Breast epithelium (tissue), 4 donors: ENCODE measurements around the gene MRPS6. TPM values are rescaled to one million over a fixed set of nuclear protein-coding genes. Genes with fewer than 3 reads are reported as not detected.

ENCODE experiments used
- DNase-seq, 2 donors: peaks; one replicate each; pipeline ENCODE4 v3.0.0-alpha.2; 2019; ENCODE audit warnings: low spot score in 2 of 2
- H3K27ac ChIP-seq, 2 donors: fragments of 200-600 bp; sonication (generic) in 1 of 2; one replicate each; pipeline ENCODE4 v1.5.1; 2016 to 2019; ENCODE audit warnings: mild to moderate bottlenecking in 1 of 2
- H3K27me3 ChIP-seq, 2 donors: fragments of 200-600 bp; sonication (generic) in 1 of 2; one replicate each; pipeline versions ENCODE4 v1.5.1 to v1.6.0; 2017 to 2019; ENCODE audit warnings: control low read depth in 1 of 2, mild to moderate bottlenecking in 1 of 2
- H3K36me3 ChIP-seq: fragments of 200-600 bp; one replicate; pipeline ENCODE4 v1.5.1; 2019
- H3K4me1 ChIP-seq, 2 donors: fragments of 200-600 bp; sonication (generic); one replicate each; pipeline ENCODE4 v1.5.1; 2016 to 2019; ENCODE audit warnings: control low read depth in 1 of 2
- H3K4me3 ChIP-seq, 3 donors: fragments of 200-600 bp; sonication (generic); 1 replicate in 2 of 3; 2 replicates in 1 of 3; pipeline ENCODE4 v1.5.1; 2016 to 2019; ENCODE audit warnings: mild to moderate bottlenecking in 3 of 3, moderate library complexity in 2 of 3
- H3K9me3 ChIP-seq, 2 donors: fragments of 200-600 bp; sonication (generic) in 1 of 2; one replicate each; pipeline ENCODE4 v1.5.1; 2016 to 2019; ENCODE audit warnings: control low read depth in 1 of 2
- CTCF ChIP-seq, 3 donors: fragments of 450-650 bp; IDR thresholded peaks; one replicate each; pipeline ENCODE4 v1.5.1; 2016 to 2017; ENCODE audit warnings: antibody characterized with exemption in 3 of 3, mild to moderate bottlenecking in 3 of 3, moderate library complexity in 3 of 3
- POLR2A ChIP-seq: fragments of 450-650 bp; IDR thresholded peaks from one replicate; pipeline ENCODE4 v1.6.1; 2016; ENCODE audit warnings: antibody characterized with exemption, mild to moderate bottlenecking, moderate library complexity
- POLR2AphosphoS5 ChIP-seq, 3 donors: sonication (generic); formaldehyde crosslinking; IDR thresholded peaks; one replicate each; pipeline ENCODE4 v1.6.1; 2017; ENCODE audit warnings: antibody characterized with exemption in 3 of 3
- intact Hi-C: fragments of 100-400 bp; cut with DNase I; formaldehyde crosslinking; loops from one replicate; pipeline ENCODE4 v1.15.1; 2023; ENCODE audit warnings: low total_unique reads
- total RNA-seq, 3 donors: library from RNA; depleted of rRNA; stranded (reverse); fragments of >200 nt; gene quantifications; one replicate each; pipeline ENCODE4 v1.1.0, GENCODE V29; 2016

The MRPS6 gene
- total RNA-seq, 3 donors from 2014 or later, result 22.3 to 40.6 (median 26.5) TPM

DNA sequence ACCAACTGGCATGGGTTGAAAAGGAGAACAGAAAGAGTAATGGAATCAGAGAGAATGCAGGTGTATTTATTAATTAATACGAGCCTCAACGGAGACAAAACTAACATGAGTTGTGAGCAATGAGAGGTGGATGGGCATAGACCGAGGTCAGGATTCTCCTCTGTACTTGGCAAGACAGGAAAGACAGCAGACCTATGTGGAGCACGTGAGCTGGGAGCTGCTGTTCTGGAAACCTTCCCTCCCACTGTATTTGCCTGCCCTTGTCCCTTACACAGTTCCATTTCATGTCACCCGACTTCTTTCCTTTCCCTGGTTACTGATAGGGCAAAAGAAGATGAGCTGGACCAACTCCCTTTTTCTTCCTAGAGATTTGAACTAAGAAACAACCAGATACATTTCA is 110.9 kb downstream of the MRPS6 start:
- no peak for DNase-seq
- Histone ChIP-seq H3K27me3 (no peaks in the 10 kb centered on the region), H3K27ac (no peak overlapping the region), H3K4me3 (no peak overlapping the region), H3K9me3 (no peaks in the 10 kb centered on the region), H3K4me1 (no peaks in the 10 kb centered on the region), H3K36me3 (no peaks in the 10 kb centered on the region)
- intact Hi-C loops, result no loop called here
- TF ChIP-seq POLR2AphosphoS5 (IDR thresholded peaks at IDR 0.05) (no peak), CTCF (IDR thresholded peaks at IDR 0.05) (no peak), POLR2A (no peak)

DNA sequence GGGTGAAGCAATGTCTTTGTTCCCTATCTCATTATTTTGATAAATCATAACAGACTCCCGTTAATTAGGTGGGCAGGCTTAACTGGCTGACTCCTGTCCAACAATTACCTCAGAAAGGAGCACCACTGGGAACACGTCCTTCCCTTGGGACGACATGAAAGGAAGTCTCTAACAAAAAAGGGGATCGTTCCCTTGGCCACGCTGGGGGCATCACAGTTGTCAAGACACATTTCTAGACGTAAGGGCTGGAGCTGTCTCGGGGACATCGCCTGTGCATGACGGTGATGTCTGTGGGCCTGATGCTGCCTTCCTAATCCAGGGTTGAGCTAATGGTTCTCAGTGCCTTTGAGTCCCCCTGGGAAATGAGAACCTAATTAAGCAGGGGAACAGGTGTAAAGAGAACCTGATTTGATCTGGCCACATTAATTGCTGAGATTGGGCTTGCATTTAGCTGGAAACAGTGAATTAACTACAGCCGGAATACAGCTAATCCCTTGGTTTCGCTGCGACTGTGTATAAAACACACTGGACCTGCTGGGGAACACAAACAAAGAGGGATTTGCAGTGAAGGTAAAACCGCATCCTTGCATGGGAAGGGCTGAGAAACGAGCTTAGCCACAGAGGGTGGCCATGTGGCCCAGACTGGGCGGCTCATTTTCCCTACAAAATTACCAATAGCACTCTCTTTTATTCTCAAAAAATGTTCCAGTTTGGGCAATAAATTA is 111.8 kb downstream of the MRPS6 start:
- no peak for TF ChIP-seq POLR2A
- TF ChIP-seq POLR2AphosphoS5 (IDR thresholded peaks at IDR 0.05), result no peak
- no peak for TF ChIP-seq CTCF (IDR thresholded peaks at IDR 0.05)
- no peaks in the 10 kb centered on the region for H3K36me3 ChIP-seq
- H3K27me3 ChIP-seq, result no peaks in the 10 kb centered on the region
- H3K9me3 ChIP-seq, result no peaks in the 10 kb centered on the region
- no peak overlapping the region for H3K27ac ChIP-seq
- no peak overlapping the region for H3K4me3 ChIP-seq
- H3K4me1 ChIP-seq, result no peaks in the 10 kb centered on the region
- no peak for DNase-seq
- intact Hi-C loops, result no loop called here

GRCh38 chr21:34186109-34186719 is 112.8 kb downstream of the MRPS6 start:
- no peak for TF ChIP-seq POLR2A
- TF ChIP-seq CTCF (IDR thresholded peaks at IDR 0.05), result no peak
- no peak for TF ChIP-seq POLR2AphosphoS5 (IDR thresholded peaks at IDR 0.05)
- intact Hi-C loops, result no loop called here
- no peak overlapping the region for H3K27ac ChIP-seq
- H3K9me3 ChIP-seq, result no peaks in the 10 kb centered on the region
- H3K36me3 ChIP-seq, result no peaks in the 10 kb centered on the region
- H3K4me3 ChIP-seq, result no peak overlapping the region
- DNase-seq, result no peak
- H3K27me3 ChIP-seq, result no peaks in the 10 kb centered on the region
- no peaks in the 10 kb centered on the region for H3K4me1 ChIP-seq

DNA sequence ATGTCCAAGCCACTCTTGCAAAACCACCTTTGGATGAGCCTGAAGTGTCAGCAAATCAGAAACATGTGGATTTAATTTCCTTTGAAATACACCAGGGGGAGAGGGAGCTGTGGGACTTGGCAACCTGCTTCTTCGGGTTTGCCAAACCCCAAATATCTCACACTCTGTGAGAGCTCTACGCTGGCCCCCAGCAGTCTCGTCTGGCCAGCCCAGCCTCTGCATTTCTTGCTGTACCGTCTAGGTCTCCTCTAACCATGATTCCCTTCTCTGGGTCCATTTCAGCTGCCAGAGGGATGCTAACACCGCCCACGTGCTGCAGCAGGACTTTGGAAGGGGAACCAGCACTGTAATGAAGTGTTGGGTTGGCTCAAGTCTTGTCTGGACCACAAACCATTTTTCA is 114.6 kb downstream of the MRPS6 start:
- Histone ChIP-seq H3K36me3 (no peaks in the 10 kb centered on the region), H3K9me3 (no peaks in the 10 kb centered on the region), H3K4me1 (no peaks in the 10 kb centered on the region), H3K27ac (no peak overlapping the region), H3K27me3 (no peaks in the 10 kb centered on the region), H3K4me3 (no peak overlapping the region)
- peak in 2 of 3 donors; percentile 10 to 13 for TF ChIP-seq CTCF (IDR thresholded peaks at IDR 0.05)
- TF ChIP-seq POLR2A, result no peak
- no peak for TF ChIP-seq POLR2AphosphoS5 (IDR thresholded peaks at IDR 0.05)
- intact Hi-C loops, result no loop called here
- DNase-seq, result peak in 1 of 2 donors; percentile 49

- DNase-seq, result no peak
- no peaks in the 10 kb centered on the region for H3K4me1 ChIP-seq
- intact Hi-C loops, result no loop called here
- no peaks in the 10 kb centered on the region for H3K9me3 ChIP-seq
- H3K27me3 ChIP-seq, result no peaks in the 10 kb centered on the region
- H3K4me3 ChIP-seq, result no peak overlapping the region
- TF ChIP-seq POLR2AphosphoS5 (IDR thresholded peaks at IDR 0.05), result no peak
- no peak for TF ChIP-seq POLR2A
- TF ChIP-seq CTCF (IDR thresholded peaks at IDR 0.05), result no peak
- no peaks in the 10 kb centered on the region for H3K36me3 ChIP-seq
- no peak overlapping the region for H3K27ac ChIP-seq
Measured at GRCh38 chr21:34189506-34189905, 116.1 kb downstream of the MRPS6 start.
